Activated naive CD8-positive, alpha-beta T cell treated with anti-CD3 and anti-CD28 coated beads, Interleukin-2, amount 50 U/mL, for 24 hours (primary cell): ENCODE measurements around the gene GRAMD1B.
A peak's percentile ranks its signal among the peaks of the same experiment; 100 is the strongest.
"Not testable (repeated sequence)": the region's sequence is repeated elsewhere in the genome, so short reads cannot be mapped to it uniquely, and the experiment has no call there.

Source experiments
- ATAC-seq: fragments of 150-1000 bp; cut with Tn5 transposase; one replicate; pipeline ENCODE4 v1.10.0; 2021
- DNase-seq: peaks from one replicate; pipeline ENCODE4 v3.0.0; 2021
- H3K27ac Mint-ChIP-seq: one replicate; pipeline ENCODE4 v1.8.0; 2021; ENCODE audit warnings: mild to moderate bottlenecking, mixed read lengths
- H3K27me3 Mint-ChIP-seq: one replicate; pipeline ENCODE4 v1.8.0; 2021; ENCODE audit warnings: mixed read lengths
- H3K36me3 Mint-ChIP-seq: one replicate; pipeline ENCODE4 v1.8.0; 2021; ENCODE audit warnings: low read depth, mixed read lengths
- H3K4me1 Mint-ChIP-seq: one replicate; pipeline ENCODE4 v1.8.0; 2021; ENCODE audit warnings: mixed read lengths
- H3K4me3 Mint-ChIP-seq: one replicate; pipeline ENCODE4 v1.8.0; 2021; ENCODE audit warnings: mild to moderate bottlenecking, moderate library complexity, mixed read lengths
- H3K9me3 Mint-ChIP-seq: one replicate; pipeline ENCODE4 v1.8.0; 2021; ENCODE audit warnings: mixed read lengths

GRAMD1B gene

GRCh38 chr11:123556633-123557032 is 126.6 kb downstream of the GRAMD1B start:
- Mint-ChIP-seq H3K4me3 (no peak overlapping the region), H3K4me1 (peaks cover 17% of the 10 kb centered on the region), H3K27ac (no peak overlapping the region), H3K36me3 (no peaks in the 10 kb centered on the region), H3K9me3 (no peaks in the 10 kb centered on the region), H3K27me3 (peaks cover 3% of the 10 kb centered on the region)
- ATAC-seq (no peak), DNase-seq (no peak)

GRCh38 chr11:123558536-123559315 is 128.7 kb downstream of the GRAMD1B start:
- ATAC-seq = no peak
- Mint-ChIP-seq H3K4me1 (peaks cover 17% of the 10 kb centered on the region), H3K36me3 (no peaks in the 10 kb centered on the region), H3K27ac (no peak overlapping the region), H3K9me3 (no peaks in the 10 kb centered on the region), H3K4me3 (no peak overlapping the region), H3K27me3 (peaks cover 3% of the 10 kb centered on the region)
- no peak for DNase-seq

GRCh38 chr11:123559523-123559955 is 129.5 kb downstream of the GRAMD1B start:
- Mint-ChIP-seq H3K9me3 (no peaks in the 10 kb centered on the region), H3K4me1 (peaks cover 17% of the 10 kb centered on the region), H3K4me3 (peak overlapping the region; percentile 77), H3K27ac (no peak overlapping the region), H3K36me3 (no peaks in the 10 kb centered on the region), H3K27me3 (peaks cover 3% of the 10 kb centered on the region)
- DNase-seq (no peak), ATAC-seq (no peak)

GRCh38 chr11:123560006-123560405 is 129.9 kb downstream of the GRAMD1B start:
- Mint-ChIP-seq H3K4me3 (peak overlapping the region; percentile 77), H3K9me3 (no peaks in the 10 kb centered on the region), H3K36me3 (no peaks in the 10 kb centered on the region), H3K27me3 (peaks cover 3% of the 10 kb centered on the region), H3K27ac (peak overlapping the region; percentile 79), H3K4me1 (peaks cover 17% of the 10 kb centered on the region)
- DNase-seq = peak; percentile 44
- peak; percentile 71 for ATAC-seq

GRCh38 chr11:123561431-123561800 is 131.3 kb downstream of the GRAMD1B start:
- Mint-ChIP-seq H3K4me3 (no peak overlapping the region), H3K36me3 (no peaks in the 10 kb centered on the region), H3K27ac (no peak overlapping the region), H3K27me3 (peaks cover 3% of the 10 kb centered on the region), H3K9me3 (no peaks in the 10 kb centered on the region), H3K4me1 (peaks cover 17% of the 10 kb centered on the region)
- DNase-seq (no peak), ATAC-seq (no peak)

- Mint-ChIP-seq H3K27ac (no peak overlapping the region), H3K36me3 (no peaks in the 10 kb centered on the region), H3K27me3 (peaks cover 3% of the 10 kb centered on the region), H3K4me1 (peaks cover 17% of the 10 kb centered on the region), H3K9me3 (no peaks in the 10 kb centered on the region), H3K4me3 (no peak overlapping the region)
- ATAC-seq = no peak
- DNase-seq = no peak
These were observed 132.1 kb downstream of the GRAMD1B start for GRCh38 chr11:123562158-123562557.

- Mint-ChIP-seq H3K9me3 (no peaks in the 10 kb centered on the region), H3K4me3 (no peak overlapping the region), H3K27me3 (peaks cover 3% of the 10 kb centered on the region), H3K36me3 (no peaks in the 10 kb centered on the region), H3K27ac (no peak overlapping the region), H3K4me1 (peaks cover 17% of the 10 kb centered on the region)
- no peak for DNase-seq
- no peak for ATAC-seq
These were observed 132.8 kb downstream of the GRAMD1B start for GRCh38 chr11:123562829-123563228.

GRCh38 chr11:123564221-123564620 is 134.2 kb downstream of the GRAMD1B start:
- no peak overlapping the region for H3K4me3 Mint-ChIP-seq
- DNase-seq = no peak
- H3K36me3 Mint-ChIP-seq = no peaks in the 10 kb centered on the region
- H3K4me1 Mint-ChIP-seq = peaks cover 15% of the 10 kb centered on the region
- no peak for ATAC-seq
- peaks cover 3% of the 10 kb centered on the region for H3K27me3 Mint-ChIP-seq
- no peaks in the 10 kb centered on the region for H3K9me3 Mint-ChIP-seq
- no peak overlapping the region for H3K27ac Mint-ChIP-seq

- Mint-ChIP-seq H3K4me3 (no peak overlapping the region), H3K27me3 (no peaks in the 10 kb centered on the region), H3K36me3 (no peaks in the 10 kb centered on the region), H3K4me1 (no peaks in the 10 kb centered on the region), H3K27ac (no peak overlapping the region), H3K9me3 (no peaks in the 10 kb centered on the region)
- DNase-seq (no peak), ATAC-seq (no peak)
These were observed 136.8 kb downstream of the GRAMD1B start for GRCh38 chr11:123566852-123567251.

- ATAC-seq (no peak), DNase-seq (no peak)
- Mint-ChIP-seq H3K36me3 (no peaks in the 10 kb centered on the region), H3K4me1 (no peaks in the 10 kb centered on the region), H3K9me3 (no peaks in the 10 kb centered on the region), H3K27me3 (no peaks in the 10 kb centered on the region), H3K4me3 (no peak overlapping the region), H3K27ac (no peak overlapping the region)
These were observed 137.4 kb downstream of the GRAMD1B start for GRCh38 chr11:123567466-123567865.

- DNase-seq (no peak), ATAC-seq (no peak)
- no peaks in the 10 kb centered on the region for H3K4me1 Mint-ChIP-seq
- no peaks in the 10 kb centered on the region for H3K36me3 Mint-ChIP-seq
- H3K27ac Mint-ChIP-seq = no peak overlapping the region
- no peak overlapping the region for H3K4me3 Mint-ChIP-seq
- H3K27me3 Mint-ChIP-seq = no peaks in the 10 kb centered on the region
- no peaks in the 10 kb centered on the region for H3K9me3 Mint-ChIP-seq
These were observed 138.3 kb downstream of the GRAMD1B start for GRCh38 chr11:123568367-123568870.

GRCh38 chr11:123569393-123569792 is 139.3 kb downstream of the GRAMD1B start:
- Mint-ChIP-seq H3K36me3 (no peaks in the 10 kb centered on the region), H3K4me1 (no peaks in the 10 kb centered on the region), H3K27me3 (no peaks in the 10 kb centered on the region), H3K27ac (no peak overlapping the region), H3K4me3 (no peak overlapping the region), H3K9me3 (no peaks in the 10 kb centered on the region)
- ATAC-seq (no peak), DNase-seq (no peak)

- DNase-seq (no peak), ATAC-seq (no peak)
- no peaks in the 10 kb centered on the region for H3K27me3 Mint-ChIP-seq
These were observed 141.0 kb downstream of the GRAMD1B start for GRCh38 chr11:123570939-123571580.

GRCh38 chr11:123572791-123573190 is 142.7 kb downstream of the GRAMD1B start:
- H3K27me3 Mint-ChIP-seq, H3K4me3 Mint-ChIP-seq, DNase-seq, H3K4me1 Mint-ChIP-seq, H3K27ac Mint-ChIP-seq, ATAC-seq, H3K36me3 Mint-ChIP-seq, H3K9me3 Mint-ChIP-seq: not testable (repeated sequence)

More at GRCh38 chr11:123570939-123571580, 141.0 kb downstream of the GRAMD1B start:
- Mint-ChIP-seq H3K9me3 (no peaks in the 10 kb centered on the region), H3K4me1 (no peaks in the 10 kb centered on the region), H3K27ac (peak overlapping the region; percentile 56), H3K4me3 (no peak overlapping the region), H3K36me3 (no peaks in the 10 kb centered on the region)

- no peak for ATAC-seq
- peaks cover 3% of the 10 kb centered on the region for H3K27me3 Mint-ChIP-seq
These were observed 143.2 kb downstream of the GRAMD1B start for GRCh38 chr11:123573286-123573685.

More at GRCh38 chr11:123573286-123573685, 143.2 kb downstream of the GRAMD1B start:
- peaks cover 8% of the 10 kb centered on the region for H3K4me1 Mint-ChIP-seq
- no peak overlapping the region for H3K27ac Mint-ChIP-seq
- DNase-seq = no peak
- H3K36me3 Mint-ChIP-seq = no peaks in the 10 kb centered on the region
- no peak overlapping the region for H3K4me3 Mint-ChIP-seq
- no peaks in the 10 kb centered on the region for H3K9me3 Mint-ChIP-seq
